Esophagus muscularis mucosa (tissue), 4 donors: ENCODE results near the gene STIP1.

Experiments used
- CTCF ChIP-seq, 3 experiments: fragments of 200-600 bp in 2 of 3; fragments of 450-650 bp in 1 of 3; sonication (generic) in 2 of 3; IDR thresholded peaks; one replicate each; pipeline ENCODE4 v1.5.1; 2017 to 2019; ENCODE audit warnings: antibody characterized with exemption in 3 of 3, mild to moderate bottlenecking in 2 of 3, moderate library complexity in 1 of 3
- EP300 ChIP-seq: sonication (generic); formaldehyde crosslinking; IDR thresholded peaks from one replicate; pipeline ENCODE4 v1.6.1; 2017; ENCODE audit warnings: antibody characterized with exemption
- POLR2A ChIP-seq: fragments of 450-650 bp; IDR thresholded peaks from one replicate; pipeline ENCODE4 v1.6.1; 2017; ENCODE audit warnings: antibody characterized with exemption, moderate library complexity, mild to moderate bottlenecking, low read depth
- POLR2AphosphoS5 ChIP-seq, 2 donors: sonication (generic); formaldehyde crosslinking; IDR thresholded peaks; one replicate each; pipeline ENCODE4 v1.6.1; 2017; ENCODE audit warnings: antibody characterized with exemption in 2 of 2

- TF ChIP-seq CTCF (IDR thresholded peaks at IDR 0.05) (no peak), POLR2A (no peak), POLR2AphosphoS5 (IDR thresholded peaks at IDR 0.05) (no peak), EP300 (no peak)
Observed at GRCh38 chr11:64183890-64184289, 2.1 kb upstream of the STIP1 start.
